GM12892 (cell line): Measurements from ENCODE around the gene SYNDIG1L.

Experiments
- POLR2A ChIP-seq: IDR thresholded peaks from 2 replicates; pipeline ENCODE4 v1.6.1; 2011; ENCODE audit warnings: low read depth, low read length, control low read depth
- POLR2AphosphoS5 ChIP-seq: IDR thresholded peaks from 2 replicates; pipeline ENCODE4 v1.6.1; 2011; ENCODE audit warnings: low read depth, low read length, control low read depth
- TAF1 ChIP-seq: IDR thresholded peaks from 2 replicates; pipeline ENCODE4 v1.6.1; 2011; ENCODE audit warnings: low read depth, mild to moderate bottlenecking, control low read depth, low read length, borderline replicate concordance

GRCh38 chr14:74427651-74428050 lies 1.6 kb upstream of the SYNDIG1L start:
- TF ChIP-seq TAF1, result no peak
- TF ChIP-seq POLR2A, result no peak
- TF ChIP-seq POLR2AphosphoS5, result no peak
